Subcutaneous abdominal adipose tissue (tissue), 5 donors: ENCODE measurements around the gene GPR146.
A peak's percentile ranks its signal among the peaks of the same experiment; 100 is the strongest.

Experiments used
- H3K27ac ChIP-seq: one replicate; pipeline ENCODE4 v1.7.0; 2013; ENCODE audit warnings: low read depth, mild to moderate bottlenecking, inconsistent platforms, low read length, moderate library complexity
- H3K27me3 ChIP-seq, 5 donors: one replicate each; pipeline ENCODE4 v1.7.0; 2013; ENCODE audit warnings: low read length in 5 of 5, inconsistent platforms in 1 of 5; ENCODE audit not compliant: control insufficient read depth in 5 of 5, insufficient read depth in 4 of 5
- H3K36me3 ChIP-seq, 5 donors: one replicate each; pipeline ENCODE4 v1.7.0; 2013; ENCODE audit warnings: low read length in 5 of 5; ENCODE audit not compliant: control insufficient read depth in 5 of 5, insufficient read depth in 5 of 5
- H3K4me1 ChIP-seq, 5 donors: one replicate each; pipeline ENCODE4 v1.7.0; 2013; ENCODE audit warnings: low read length in 5 of 5, mild to moderate bottlenecking in 3 of 5, moderate library complexity in 1 of 5; ENCODE audit not compliant: control insufficient read depth in 5 of 5, insufficient read depth in 5 of 5
- H3K4me3 ChIP-seq, 5 donors: one replicate each; pipeline ENCODE4 v1.7.0; 2013; ENCODE audit warnings: low read length in 5 of 5, low read depth in 1 of 5
- H3K9ac ChIP-seq, 5 donors: one replicate each; pipeline ENCODE4 v1.7.0; 2013; ENCODE audit warnings: low read length in 5 of 5, mild to moderate bottlenecking in 4 of 5, moderate library complexity in 3 of 5
- H3K9me3 ChIP-seq, 5 donors: one replicate each; pipeline ENCODE4 v1.7.0; 2013; ENCODE audit warnings: low read length in 5 of 5; ENCODE audit not compliant: control insufficient read depth in 5 of 5
- donor health status: healthy.
- donor health status: healthy.
- donor health status: healthy.
- donor health status: healthy.
- donor health status: healthy.

Gene GPR146

GRCh38 chr7:1104516-1105179 is 60.3 kb downstream of the GPR146 start:
- Histone ChIP-seq H3K9me3 (no peaks in the 10 kb centered on the region), H3K9ac (peak overlapping the region in 1 of 5 donors; percentile 42), H3K4me1 (peaks cover 0 to 19% (median 4%) of the 10 kb centered on the region in 5 donors), H3K27ac (no peak overlapping the region), H3K27me3 (peaks cover 0 to 4% (median 0%) of the 10 kb centered on the region in 5 donors), H3K36me3 (peaks cover 0 to 6% (median under 1%) of the 10 kb centered on the region in 5 donors), H3K4me3 (no peak overlapping the region)

- Histone ChIP-seq H3K27ac (no peak overlapping the region), H3K36me3 (peaks cover 0 to 5% (median 0%) of the 10 kb centered on the region in 5 donors), H3K9me3 (no peaks in the 10 kb centered on the region), H3K27me3 (peaks cover 0 to 4% (median 0%) of the 10 kb centered on the region in 5 donors), H3K4me3 (no peak overlapping the region), H3K4me1 (peaks cover 0 to 19% (median 4%) of the 10 kb centered on the region in 5 donors), H3K9ac (no peak overlapping the region)
Measured at GRCh38 chr7:1105189-1105588, 60.8 kb downstream of the GPR146 start.

- no peak overlapping the region for H3K27ac ChIP-seq
- H3K9me3 ChIP-seq, result no peaks in the 10 kb centered on the region
- no peaks in the 10 kb centered on the region for H3K36me3 ChIP-seq
- H3K4me3 ChIP-seq, result no peak overlapping the region
- H3K27me3 ChIP-seq, result peaks cover 0 to 4% (median 0%) of the 10 kb centered on the region in 5 donors
- no peak overlapping the region for H3K9ac ChIP-seq
- H3K4me1 ChIP-seq, result peaks cover 0 to 19% (median 4%) of the 10 kb centered on the region in 5 donors
Measured at GRCh38 chr7:1106063-1106792, 61.9 kb downstream of the GPR146 start.

GRCh38 chr7:1106793-1107421 is 62.6 kb downstream of the GPR146 start:
- Histone ChIP-seq H3K4me3 (no peak overlapping the region), H3K27ac (no peak overlapping the region), H3K36me3 (no peaks in the 10 kb centered on the region), H3K27me3 (peaks cover 0 to 4% (median 0%) of the 10 kb centered on the region in 5 donors), H3K4me1 (peaks cover 0 to 19% (median 3%) of the 10 kb centered on the region in 5 donors), H3K9me3 (no peaks in the 10 kb centered on the region), H3K9ac (no peak overlapping the region)

GRCh38 chr7:1108264-1108920 is 64.0 kb downstream of the GPR146 start:
- Histone ChIP-seq H3K36me3 (peaks cover 0 to 8% (median 0%) of the 10 kb centered on the region in 5 donors), H3K4me1 (peaks cover 0 to 19% (median 0%) of the 10 kb centered on the region in 5 donors), H3K9me3 (no peaks in the 10 kb centered on the region), H3K9ac (no peak overlapping the region), H3K27me3 (peaks cover 0 to 4% (median 0%) of the 10 kb centered on the region in 5 donors), H3K27ac (no peak overlapping the region), H3K4me3 (no peak overlapping the region)
